Myocyte (in vitro differentiated cells): ENCODE results near the gene CPLANE2. TPM values are rescaled to one million over a fixed set of nuclear protein-coding genes. Genes with fewer than 3 reads are reported as not detected.

ENCODE experiments used
- DNase-seq: peaks from one replicate; pipeline ENCODE4 v3.0.0-alpha.2; 2012; ENCODE audit warnings: low read depth
- total RNA-seq: library from RNA; depleted of rRNA; stranded (reverse); fragments of >200 nt; gene quantifications from 2 replicates; pipeline ENCODE4 v1.2.3, GENCODE V29; 2014

Gene CPLANE2
- total RNA-seq, 1 donor from 2014 or later: 16.3 TPM

- DNase-seq: no peak
These were observed 45.0 kb downstream of the CPLANE2 start for GRCh38 chr1:16191916-16192546.

DNA sequence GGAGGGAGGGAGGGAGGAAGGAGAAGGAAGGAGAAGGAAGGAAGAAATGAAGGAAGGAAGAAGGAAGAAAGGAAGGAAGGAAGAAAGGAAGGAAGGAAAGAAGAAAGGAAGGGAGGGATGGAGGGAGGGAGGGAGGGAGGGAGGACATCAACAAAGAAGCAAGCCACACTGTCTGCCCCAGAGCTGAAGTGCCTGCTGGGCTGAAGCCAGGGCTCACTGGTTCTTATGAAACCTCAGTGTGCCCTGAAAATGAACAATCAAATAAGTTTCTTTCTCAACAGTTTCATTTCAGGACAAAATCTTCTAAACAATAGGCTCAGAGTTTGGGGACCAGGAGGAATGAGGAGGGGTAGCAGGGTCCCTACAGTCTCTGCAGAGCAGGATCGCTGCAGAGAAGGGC, 45.7 kb downstream of the CPLANE2 start:
- DNase-seq: no peak

GRCh38 chr1:16189921-16190621, 46.9 kb downstream of the CPLANE2 start:
- DNase-seq: peak; percentile 83

DNA sequence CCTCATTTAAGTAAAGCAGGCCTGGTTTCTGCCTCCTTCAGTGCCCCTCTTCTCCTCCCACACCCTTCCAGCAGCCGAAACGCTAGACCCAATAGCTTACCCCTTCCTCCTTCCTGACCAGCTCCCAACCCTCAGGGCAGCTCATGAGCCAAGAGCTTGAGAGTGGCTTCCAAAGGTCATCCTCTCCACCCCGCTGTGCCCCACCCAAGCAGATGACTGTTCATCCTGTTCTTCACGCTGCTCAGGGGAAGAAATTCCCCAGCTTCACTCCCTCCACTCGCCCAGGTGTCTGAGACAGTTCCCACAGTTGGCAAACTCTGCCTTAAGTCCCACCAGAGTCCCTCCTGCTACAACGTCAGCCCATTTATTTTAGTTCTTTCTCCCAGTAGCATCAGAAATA, 48.0 kb downstream of the CPLANE2 start:
- DNase-seq: no peak

DNA sequence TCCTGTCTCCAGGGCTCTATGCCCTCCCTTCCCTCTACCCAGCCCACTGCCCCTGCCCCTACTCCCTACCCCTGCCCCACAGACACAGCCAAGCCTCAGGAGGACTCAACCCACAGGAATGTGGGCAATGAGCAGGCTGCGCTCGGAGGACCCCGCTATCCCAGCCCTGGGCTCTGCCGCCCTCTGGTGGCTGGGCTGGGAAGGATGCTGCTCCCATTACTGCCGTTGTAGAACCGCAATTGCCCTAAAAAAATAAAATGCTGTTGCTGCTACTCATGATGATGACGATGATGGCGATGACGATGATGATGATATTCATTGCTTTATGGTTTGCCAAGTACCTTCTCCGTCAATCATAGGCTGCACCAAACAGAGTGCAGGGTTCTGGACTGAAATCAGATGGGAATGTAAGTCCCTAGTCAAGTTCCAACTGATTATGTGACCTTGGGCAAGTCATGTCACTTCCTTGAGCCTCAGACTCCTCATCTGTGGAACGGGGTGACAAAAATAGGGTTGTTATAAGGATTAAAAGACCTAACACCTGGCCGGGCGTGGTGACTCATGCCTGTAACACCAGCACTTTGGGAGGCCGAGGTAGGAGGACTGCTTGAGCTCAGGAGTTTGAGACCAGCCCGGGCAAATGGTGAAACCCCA, 49.1 kb downstream of the CPLANE2 start:
- DNase-seq: peak; percentile 69

DNA sequence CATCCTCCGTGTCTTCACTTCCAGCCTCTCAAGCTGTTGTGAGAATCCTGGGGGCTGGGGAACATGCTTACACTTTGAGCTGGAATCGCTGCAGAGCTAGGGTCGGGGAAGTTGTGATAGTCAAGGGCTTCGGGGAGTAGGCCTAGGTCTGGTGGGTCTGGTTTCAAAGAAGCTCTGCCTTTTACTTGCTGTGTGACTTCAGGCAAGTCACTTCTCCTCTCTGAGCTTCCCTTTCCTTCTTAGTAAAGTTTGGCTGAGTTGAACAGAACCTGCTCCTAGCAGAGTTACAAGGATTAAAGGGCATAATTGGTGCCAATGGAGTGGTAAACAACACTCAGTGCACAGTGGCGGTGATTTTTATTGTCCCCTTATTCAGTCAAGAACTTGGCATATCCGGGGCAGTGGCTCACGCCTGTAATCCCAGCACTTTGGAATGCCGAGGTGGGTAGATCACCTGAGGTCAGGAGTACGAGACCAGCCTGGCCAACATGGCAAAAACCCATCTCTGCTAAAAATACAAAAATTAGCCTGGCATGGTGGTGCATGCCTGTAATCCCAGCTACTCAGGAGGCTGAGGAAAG, 50.2 kb downstream of the CPLANE2 start:
- DNase-seq: no peak

- DNase-seq: no peak
These were observed 52.3 kb downstream of the CPLANE2 start for GRCh38 chr1:16184557-16185303.

DNA sequence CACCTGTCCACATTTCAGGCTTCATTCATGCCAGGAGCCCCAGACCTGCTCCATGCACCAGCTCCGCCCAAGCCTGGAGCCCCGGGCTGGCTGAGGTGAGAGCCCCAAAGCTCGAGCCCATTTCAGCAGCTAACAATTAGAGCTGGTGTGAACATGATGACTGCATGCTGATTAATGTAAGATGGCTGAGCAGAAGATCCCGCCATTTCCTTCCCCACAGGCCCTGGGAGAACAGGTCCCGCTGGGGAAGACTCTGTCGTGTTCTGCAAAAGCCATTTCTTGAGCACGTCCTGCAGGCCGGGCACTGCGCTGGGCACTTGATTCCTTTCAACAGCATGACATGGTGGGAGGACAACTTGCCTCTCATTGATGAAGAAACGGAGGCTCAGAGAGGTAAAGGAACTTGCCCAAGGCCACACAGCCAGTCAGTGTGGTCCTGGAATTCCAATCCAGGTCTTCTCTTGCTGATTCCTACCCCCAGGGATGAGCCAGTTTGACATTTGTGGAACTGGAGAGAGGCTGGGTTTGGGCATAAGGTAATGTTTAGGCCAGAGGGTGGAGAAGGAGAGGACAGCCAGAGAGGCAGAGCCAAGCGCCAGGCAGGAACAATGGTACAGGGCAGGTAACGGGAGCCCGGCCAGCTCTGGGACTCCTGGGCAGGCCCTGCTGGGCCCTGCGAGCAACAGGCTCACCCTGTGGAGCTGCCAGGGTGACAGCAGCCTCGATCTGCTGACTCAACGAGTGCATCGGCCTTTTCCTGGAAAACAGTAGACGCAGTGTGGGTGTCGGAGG, 53.0 kb downstream of the CPLANE2 start:
- DNase-seq: no peak

GRCh38 chr1:16183179-16183578, 53.8 kb downstream of the CPLANE2 start:
- no peak for DNase-seq

GRCh38 chr1:16181887-16182719, 54.9 kb downstream of the CPLANE2 start:
- DNase-seq: peak; percentile 94

Other genes starting within 250 kb of the CPLANE2 start
- not detected in 2 replicates for gene SRARP, start 232.9 kb downstream of the CPLANE2 start, total RNA-seq
- 38.7 and 94.0 TPM in 2 replicates for gene HSPB7, start 219.1 kb downstream of the CPLANE2 start, total RNA-seq
- 0.05 TPM in 1 of 2 replicates, not detected in the other for gene CLCNKA, start 215.1 kb downstream of the CPLANE2 start, total RNA-seq
- not detected in 2 replicates for gene CLCNKB, start 193.4 kb downstream of the CPLANE2 start, total RNA-seq
- not detected in 2 replicates for gene FAM131C, start 163.5 kb downstream of the CPLANE2 start, total RNA-seq
- gene EPHA2, start 81.1 kb downstream of the CPLANE2 start, total RNA-seq: 18.1 and 25.2 TPM in 2 replicates
- 0.31 and 0.67 TPM in 2 replicates for gene ARHGEF19, start 24.5 kb downstream of the CPLANE2 start, total RNA-seq
- gene FBXO42, start 115.3 kb upstream of the CPLANE2 start, total RNA-seq: 14.8 and 17.7 TPM in 2 replicates
- 76.2 and 79.3 TPM in 2 replicates for gene SZRD1, start 130.1 kb upstream of the CPLANE2 start, total RNA-seq
- not detected in 2 replicates for gene SPATA21, start 200.2 kb upstream of the CPLANE2 start, total RNA-seq
- 21.4 and 26.5 TPM in 2 replicates for gene NECAP2, start 203.5 kb upstream of the CPLANE2 start, total RNA-seq